GM12892 (cell line): Measurements from ENCODE around the gene PALB2.

Experiments used
- DNase-seq: peaks from one replicate; pipeline ENCODE4 v3.0.0; 2011; ENCODE audit not compliant: insufficient read length
- FAIRE-seq: peaks from 2 replicates; lab custom pipeline; 2011; peaks lifted over from hg19 to GRCh38; lab: Jason Lieb, UNC
- POLR2A ChIP-seq: IDR thresholded peaks from 2 replicates; pipeline ENCODE4 v1.6.1; 2011; ENCODE audit warnings: low read depth, low read length, control low read depth
- POLR2AphosphoS5 ChIP-seq: IDR thresholded peaks from 2 replicates; pipeline ENCODE4 v1.6.1; 2011; ENCODE audit warnings: low read depth, low read length, control low read depth
- TAF1 ChIP-seq: IDR thresholded peaks from 2 replicates; pipeline ENCODE4 v1.6.1; 2011; ENCODE audit warnings: low read depth, mild to moderate bottlenecking, control low read depth, low read length, borderline replicate concordance

The PALB2 gene

GRCh38 chr16:23557779-23558702 is 83.1 kb downstream of the PALB2 start:
- no peak for TF ChIP-seq POLR2AphosphoS5
- TF ChIP-seq TAF1 = no peak
- TF ChIP-seq POLR2A = no peak
- DNase-seq (no peak), FAIRE-seq (no peak)

DNA sequence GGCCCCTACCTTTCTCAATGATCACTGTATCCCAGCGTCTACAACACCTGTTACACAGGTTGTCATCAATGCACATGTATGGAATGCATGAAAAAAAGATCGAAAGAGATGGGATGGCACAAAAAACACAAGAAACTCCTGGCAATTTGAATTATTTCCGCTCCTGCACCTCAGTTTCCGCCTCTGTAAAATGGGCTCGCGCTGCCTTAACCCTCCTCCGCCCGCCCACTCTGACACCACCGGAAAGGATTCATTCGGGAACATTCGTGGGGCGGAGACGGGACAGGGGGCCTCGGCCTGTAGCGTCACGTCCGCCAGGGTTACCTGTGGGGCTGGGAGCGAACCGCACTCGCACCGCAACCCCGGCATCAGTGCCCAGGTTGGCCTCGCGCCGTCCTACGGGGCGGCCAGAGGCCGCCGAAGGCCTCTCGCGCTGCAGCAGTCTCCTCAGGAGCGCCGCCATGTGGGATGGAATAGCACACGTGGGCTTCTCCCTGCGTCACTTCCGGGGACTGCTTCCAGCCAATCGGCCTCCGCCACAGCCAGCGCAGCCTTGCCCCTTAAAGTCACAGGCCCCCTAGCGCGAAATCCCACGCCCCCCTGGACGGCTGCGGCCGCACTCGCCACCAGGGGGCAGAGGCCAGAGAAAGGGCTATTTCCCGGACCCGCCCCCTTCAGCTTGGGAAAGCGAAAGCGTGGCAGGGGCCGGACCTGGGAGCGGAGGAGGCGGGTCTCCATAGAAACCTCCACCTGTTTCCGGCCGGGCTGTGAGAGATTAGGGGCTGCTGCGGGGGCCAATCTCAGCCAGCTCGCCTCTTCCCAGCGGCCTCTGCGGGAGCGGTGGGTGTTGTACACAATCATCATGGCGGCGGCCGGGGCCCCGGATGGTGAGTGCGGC is 84.0 kb downstream of the PALB2 start, which contains the start of the genes EARS2 and UBFD1:
TSS of gene EARS2 (minus strand) at position 470 of the 898 bp plus-strand sequence. CDS start at position 463, 7 bp downstream.
TSS of gene UBFD1 (plus strand) at position 847 of the 898 bp plus-strand sequence. CDS start at position 863, 16 bp downstream.
- FAIRE-seq (peak; percentile 97), DNase-seq (peak; percentile 91)
- TF ChIP-seq POLR2A (peak; percentile 90), POLR2AphosphoS5 (peak; percentile 76), TAF1 (peak; percentile 80)

- no peak for TF ChIP-seq TAF1
- no peak for TF ChIP-seq POLR2AphosphoS5
- TF ChIP-seq POLR2A = no peak
- DNase-seq = no peak
- no peak for FAIRE-seq
These were observed 86.6 kb downstream of the PALB2 start for GRCh38 chr16:23554536-23554935.
